ENCODE measurements around the gene GLP1R.

The GLP1R gene

GRCh38 chr6:39102821-39103136 lies 54.2 kb downstream of the GLP1R start:
- H3K4me3 ChIP-seq (replicated peaks; ENCODE audit: low read depth, low read length): no peak overlapping the region
- no peak for DNase-seq (ENCODE audit: extremely low read depth, low read depth)
- TF ChIP-seq, protein P1, sequence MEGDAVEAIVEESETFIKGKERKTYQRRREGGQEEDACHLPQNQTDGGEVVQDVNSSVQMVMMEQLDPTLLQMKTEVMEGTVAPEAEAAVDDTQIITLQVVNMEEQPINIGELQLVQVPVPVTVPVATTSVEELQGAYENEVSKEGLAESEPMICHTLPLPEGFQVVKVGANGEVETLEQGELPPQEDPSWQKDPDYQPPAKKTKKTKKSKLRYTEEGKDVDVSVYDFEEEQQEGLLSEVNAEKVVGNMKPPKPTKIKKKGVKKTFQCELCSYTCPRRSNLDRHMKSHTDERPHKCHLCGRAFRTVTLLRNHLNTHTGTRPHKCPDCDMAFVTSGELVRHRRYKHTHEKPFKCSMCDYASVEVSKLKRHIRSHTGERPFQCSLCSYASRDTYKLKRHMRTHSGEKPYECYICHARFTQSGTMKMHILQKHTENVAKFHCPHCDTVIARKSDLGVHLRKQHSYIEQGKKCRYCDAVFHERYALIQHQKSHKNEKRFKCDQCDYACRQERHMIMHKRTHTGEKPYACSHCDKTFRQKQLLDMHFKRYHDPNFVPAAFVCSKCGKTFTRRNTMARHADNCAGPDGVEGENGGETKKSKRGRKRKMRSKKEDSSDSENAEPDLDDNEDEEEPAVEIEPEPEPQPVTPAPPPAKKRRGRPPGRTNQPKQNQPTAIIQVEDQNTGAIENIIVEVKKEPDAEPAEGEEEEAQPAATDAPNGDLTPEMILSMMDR (IDR thresholded peaks at IDR 0.05; ENCODE audit: low read depth, low read length, missing control alignments): no peak

GRCh38 chr6:39104528-39104927 lies 55.9 kb downstream of the GLP1R start:
- no peak for DNase-seq (ENCODE audit: extremely low read depth, low read depth)
- no peak overlapping the region for H3K4me3 ChIP-seq (replicated peaks; ENCODE audit: low read depth, low read length)
- TF ChIP-seq, protein P1 (IDR thresholded peaks at IDR 0.05; ENCODE audit: low read depth, low read length, missing control alignments): no peak

DNA sequence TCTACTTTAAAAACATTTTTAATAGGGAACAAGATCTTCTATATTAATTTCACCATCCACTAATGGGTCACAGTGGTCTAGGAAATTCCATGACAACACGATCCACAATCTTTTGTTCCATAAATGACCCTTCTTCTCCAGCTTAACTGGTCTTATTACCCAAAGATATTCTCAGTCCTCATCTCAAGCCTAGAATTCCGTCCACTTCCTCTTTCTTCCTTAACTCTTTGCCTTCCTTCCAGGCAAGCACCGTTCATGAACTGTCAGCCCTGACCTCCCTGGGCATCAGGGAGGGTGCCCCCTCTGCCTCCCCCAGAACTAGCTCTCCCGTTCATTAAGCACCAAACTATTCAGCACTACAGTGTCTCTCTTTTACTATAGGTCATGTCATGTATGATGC lies 58.5 kb downstream of the GLP1R start:
- DNase-seq (ENCODE audit: extremely low read depth, low read depth): no peak
- TF ChIP-seq, protein P1 (IDR thresholded peaks at IDR 0.05; ENCODE audit: low read depth, low read length, missing control alignments): no peak
- H3K4me3 ChIP-seq (replicated peaks; ENCODE audit: low read depth, low read length): no peak overlapping the region

GRCh38 chr6:39107641-39108040 lies 59.1 kb downstream of the GLP1R start:
- no peak for DNase-seq (ENCODE audit: extremely low read depth, low read depth)
- H3K4me3 ChIP-seq (replicated peaks; ENCODE audit: low read depth, low read length): no peak overlapping the region
- TF ChIP-seq, protein P1 (IDR thresholded peaks at IDR 0.05; ENCODE audit: low read depth, low read length, missing control alignments): no peak

- TF ChIP-seq, protein P1 (IDR thresholded peaks at IDR 0.05; ENCODE audit: low read depth, low read length, missing control alignments): no peak
- H3K4me3 ChIP-seq (replicated peaks; ENCODE audit: low read depth, low read length): no peak overlapping the region
- no peak for DNase-seq (ENCODE audit: extremely low read depth, low read depth)
Observed at GRCh38 chr6:39108041-39108839, 59.7 kb downstream of the GLP1R start.

GRCh38 chr6:39111280-39111679 lies 62.7 kb downstream of the GLP1R start:
- DNase-seq (ENCODE audit: extremely low read depth, low read depth): no peak
- TF ChIP-seq, protein P1 (IDR thresholded peaks at IDR 0.05; ENCODE audit: low read depth, low read length, missing control alignments): no peak
- no peak overlapping the region for H3K4me3 ChIP-seq (replicated peaks; ENCODE audit: low read depth, low read length)

DNA sequence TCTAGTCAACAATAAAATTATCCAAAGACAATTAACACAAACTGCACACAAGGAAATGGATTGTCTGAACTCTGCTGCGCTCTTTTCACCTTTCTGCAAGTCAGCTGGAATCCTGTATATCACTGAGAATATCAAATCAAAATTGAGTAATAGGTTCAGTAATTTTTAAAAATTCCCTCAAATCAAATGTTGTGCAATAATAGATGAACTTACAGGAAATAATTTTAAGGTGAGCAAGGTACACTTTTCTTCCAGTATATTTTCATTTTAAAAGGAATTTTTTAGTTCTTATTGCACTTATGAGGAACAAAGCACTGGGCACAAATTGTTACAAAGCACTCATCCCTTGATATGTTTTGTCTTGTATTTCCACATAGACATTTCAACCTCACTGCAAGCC lies 65.2 kb downstream of the GLP1R start:
- TF ChIP-seq, protein P1 (IDR thresholded peaks at IDR 0.05; ENCODE audit: low read depth, low read length, missing control alignments): no peak
- no peak for DNase-seq (ENCODE audit: extremely low read depth, low read depth)
- peak overlapping the region; percentile 71 for H3K4me3 ChIP-seq (replicated peaks; ENCODE audit: low read depth, low read length)
